HEK293T (cell line): ENCODE measurements around the gene USP36.
"Not testable (repeated sequence)": the region's sequence is repeated elsewhere in the genome, so short reads cannot be mapped to it uniquely, and the experiment has no call there.

Source experiments
- CTCF ChIA-PET: fragments of 350-600 bp; formaldehyde crosslinking; extraction: SDS; loops from one replicate; lab custom pipeline; 2021; ENCODE audit warnings: antibody characterized with exemption, inconsistent platforms; lab: Yijun Ruan, JAX
- POLR2A ChIA-PET: fragments of 350-600 bp; formaldehyde crosslinking; extraction: SDS; loops from one replicate; lab custom pipeline; 2020; ENCODE audit warnings: antibody characterized with exemption, inconsistent platforms; lab: Yijun Ruan, JAX
- DNase-seq: peaks from one replicate; pipeline ENCODE4 v3.0.0; 2012; ENCODE audit warnings: mixed read lengths; ENCODE audit errors: extremely low spot score
- ARNT ChIP-seq: fragments of 450-650 bp; IDR thresholded peaks from 2 replicates; pipeline ENCODE4 v1.6.1; 2017; ENCODE audit warnings: mild to moderate bottlenecking
- BHLHE40 ChIP-seq: fragments of 450-650 bp; IDR thresholded peaks from 2 replicates; pipeline ENCODE4 v1.6.1; 2016; ENCODE audit warnings: mild to moderate bottlenecking, moderate library complexity, borderline replicate concordance
- CTBP1 ChIP-seq: fragments of 450-650 bp; IDR thresholded peaks from 2 replicates; pipeline ENCODE4 v1.6.1; 2016; ENCODE audit warnings: borderline replicate concordance
- ELF4 ChIP-seq: fragments of 450-650 bp; IDR thresholded peaks from 2 replicates; pipeline ENCODE4 v1.6.1; 2017; ENCODE audit warnings: antibody characterized with exemption
- FOXA1 ChIP-seq: fragments of 450-650 bp; IDR thresholded peaks from 2 replicates; pipeline ENCODE4 v1.6.1; 2016; ENCODE audit warnings: mild to moderate bottlenecking
- FOXK2 ChIP-seq: fragments of 450-650 bp; IDR thresholded peaks from 2 replicates; pipeline ENCODE4 v1.6.1; 2016; ENCODE audit warnings: mild to moderate bottlenecking
- FOXM1 ChIP-seq: fragments of 450-650 bp; IDR thresholded peaks from 2 replicates; pipeline ENCODE4 v1.6.1; 2017; ENCODE audit warnings: mild to moderate bottlenecking, borderline replicate concordance
- HDGF ChIP-seq: fragments of 450-650 bp; IDR thresholded peaks from 2 replicates; pipeline ENCODE4 v1.6.1; 2017; ENCODE audit warnings: antibody characterized with exemption, borderline replicate concordance
- L3MBTL2 ChIP-seq: fragments of 450-650 bp; conservative IDR thresholded peaks from 2 replicates; pipeline ENCODE4 v1.6.1; 2016; ENCODE audit warnings: mild to moderate bottlenecking
- LEF1 ChIP-seq: fragments of 450-650 bp; IDR thresholded peaks from 2 replicates; pipeline ENCODE4 v1.6.1; 2017; ENCODE audit warnings: mild to moderate bottlenecking, borderline replicate concordance
- NFRKB ChIP-seq: fragments of 450-650 bp; IDR thresholded peaks from 2 replicates; pipeline ENCODE4 v1.6.1; 2016; ENCODE audit warnings: mild to moderate bottlenecking, moderate library complexity
- PKNOX1 ChIP-seq: fragments of 450-650 bp; IDR thresholded peaks from 2 replicates; pipeline ENCODE4 v1.6.1; 2016
- SP1 ChIP-seq: fragments of 450-650 bp; IDR thresholded peaks from 2 replicates; pipeline ENCODE4 v1.6.1; 2017
- SUZ12 ChIP-seq: fragments of 450-650 bp; IDR thresholded peaks from 2 replicates; pipeline ENCODE4 v1.6.1; 2016; ENCODE audit warnings: mild to moderate bottlenecking
- TARDBP ChIP-seq: fragments of 450-650 bp; IDR thresholded peaks from 2 replicates; pipeline ENCODE4 v1.6.1; 2016
- ZNF384 ChIP-seq: fragments of 450-650 bp; IDR thresholded peaks from 2 replicates; pipeline ENCODE4 v1.6.1; 2016

Gene USP36

GRCh38 chr17:78840780-78841611, at the start of gene USP36:
Gene USP36 (minus strand): TSS chr17:78840814. CDS start chr17:78836363, 4,451 bp downstream.
- TF ChIP-seq SP1 (peak; percentile 79), HDGF (peak; percentile 93), L3MBTL2 (peak; percentile 74), BHLHE40 (no peak), TARDBP (peak; percentile 92), FOXK2 (no peak), ZNF384 (no peak), FOXA1 (no peak), CTBP1 (peak; percentile 61; the same call in 1 of the 2 replicates), PKNOX1 (peak; percentile 63), FOXM1 (peak; percentile 63; the same call in 1 of the 2 replicates), ARNT (no peak), ELF4 (peak; percentile 99)
- POLR2A ChIA-PET = interaction anchor here (0.6 to 2.5 kb wide), 11 partner anchors 12 to 134 kb away, joined by 3 to 9 read pairs (median 3); no protein-coding TSS in a partner anchor
- peak; percentile 99 for DNase-seq
- CTCF ChIA-PET = interaction anchor here (1.1 kb wide), 1 partner anchor 25 kb away, joined by 3 read pairs; no protein-coding TSS in a partner anchor

- DNase-seq, POLR2A ChIA-PET: not testable (repeated sequence)
- CTCF ChIA-PET = interaction anchor here (0.8 kb wide), 1 partner anchor 12 kb away, joined by 3 read pairs; no protein-coding TSS in a partner anchor
These were observed 49.5 kb upstream of the USP36 start for GRCh38 chr17:78890096-78890495.

- ChIA-PET POLR2A (no interaction called here), CTCF (no interaction called here)
- no peak for DNase-seq
- TF ChIP-seq SP1 = no peak
- TF ChIP-seq ZNF384 = no peak
- TF ChIP-seq LEF1 = no peak
- TF ChIP-seq BHLHE40 = no peak
- TF ChIP-seq FOXA1 = no peak
- TF ChIP-seq L3MBTL2 = no peak
- no peak for TF ChIP-seq ELF4
- no peak for TF ChIP-seq TARDBP
- TF ChIP-seq NFRKB = no peak
- no peak for TF ChIP-seq SUZ12
- no peak for TF ChIP-seq FOXM1
- TF ChIP-seq HDGF = no peak
These were observed 48.9 kb upstream of the USP36 start for GRCh38 chr17:78889531-78889930.

- POLR2A ChIA-PET = no interaction called here
- no peak for DNase-seq
- CTCF ChIA-PET = no interaction called here
- TF ChIP-seq BHLHE40 (no peak), HDGF (no peak), FOXA1 (no peak), SP1 (no peak), ARNT (no peak), L3MBTL2 (no peak), NFRKB (no peak), LEF1 (no peak), FOXK2 (no peak), SUZ12 (no peak), ZNF384 (no peak), CTBP1 (no peak), PKNOX1 (no peak), ELF4 (no peak), TARDBP (no peak), FOXM1 (no peak)
These were observed 48.4 kb upstream of the USP36 start for GRCh38 chr17:78888941-78889518.

GRCh38 chr17:78886954-78887353, 46.3 kb upstream of the USP36 start:
- CTCF ChIA-PET = no interaction called here
- no peak for DNase-seq
- POLR2A ChIA-PET = interaction anchor here (1.6 kb wide), 1 partner anchor 9 kb away, joined by 4 read pairs; no protein-coding TSS in a partner anchor
- no peak for TF ChIP-seq HDGF
- TF ChIP-seq CTBP1 = no peak
- no peak for TF ChIP-seq SP1
- no peak for TF ChIP-seq TARDBP
- TF ChIP-seq SUZ12 = no peak

GRCh38 chr17:78885956-78886355, 45.3 kb upstream of the USP36 start:
- ChIA-PET POLR2A (no interaction called here), CTCF (no interaction called here)
- no peak for DNase-seq
- no peak for TF ChIP-seq BHLHE40
- no peak for TF ChIP-seq NFRKB
- TF ChIP-seq PKNOX1 = no peak
- no peak for TF ChIP-seq SP1
- no peak for TF ChIP-seq L3MBTL2
- no peak for TF ChIP-seq SUZ12
- TF ChIP-seq ZNF384 = no peak
- TF ChIP-seq FOXK2 = no peak
- TF ChIP-seq FOXA1 = no peak
- TF ChIP-seq LEF1 = no peak
- no peak for TF ChIP-seq FOXM1
- no peak for TF ChIP-seq HDGF
- TF ChIP-seq ELF4 = no peak
